LNCaP clone FGC (cell line): ENCODE results near the gene SLC29A1.

Source experiments
- DNase-seq: peaks from one replicate; pipeline ENCODE4 v3.0.0-alpha.2; 2011; ENCODE audit warnings: low read depth
- H3K4me3 ChIP-seq: 2 replicates; pipeline ENCODE4 v1.5.1; 2011; ENCODE audit warnings: mild to moderate bottlenecking, low read depth, low read length, control low read depth
- CTCF ChIP-seq: IDR thresholded peaks from 2 replicates; pipeline ENCODE4 v1.5.1; 2012; ENCODE audit warnings: mild to moderate bottlenecking; ENCODE audit not compliant: control insufficient read depth, insufficient read depth; ENCODE audit errors: extremely low read depth

Gene SLC29A1

GRCh38 chr6:44278315-44278714 lies 54.9 kb downstream of the SLC29A1 start:
- DNase-seq = no peak
- no peak for TF ChIP-seq CTCF
- no peak overlapping the region for H3K4me3 ChIP-seq

- no peak for TF ChIP-seq CTCF
- DNase-seq = no peak
- H3K4me3 ChIP-seq = no peak overlapping the region
These were observed 55.6 kb downstream of the SLC29A1 start for GRCh38 chr6:44278774-44279697.
